HG02763 (cell line): ENCODE data around the gene ADRA1B.

Experiments used
- ATAC-seq: cut with Tn5 transposase; IDR thresholded peaks from one replicate; pipeline ENCODE4 v1.9.1; 2021; ENCODE audit warnings: mild to moderate bottlenecking, moderate library complexity; ENCODE audit not compliant: unreplicated experiment

Gene ADRA1B

GRCh38 chr5:159901308-159901707 lies 15.0 kb upstream of the ADRA1B start:
- ATAC-seq: no peak

GRCh38 chr5:159901772-159902171 lies 14.5 kb upstream of the ADRA1B start:
- ATAC-seq: no peak

GRCh38 chr5:159902444-159903121 lies 13.7 kb upstream of the ADRA1B start:
- ATAC-seq: no peak

- no peak for ATAC-seq
Measured at GRCh38 chr5:159903131-159903530, 13.2 kb upstream of the ADRA1B start.

- no peak for ATAC-seq
Measured at GRCh38 chr5:159904874-159905273, 11.4 kb upstream of the ADRA1B start.

DNA sequence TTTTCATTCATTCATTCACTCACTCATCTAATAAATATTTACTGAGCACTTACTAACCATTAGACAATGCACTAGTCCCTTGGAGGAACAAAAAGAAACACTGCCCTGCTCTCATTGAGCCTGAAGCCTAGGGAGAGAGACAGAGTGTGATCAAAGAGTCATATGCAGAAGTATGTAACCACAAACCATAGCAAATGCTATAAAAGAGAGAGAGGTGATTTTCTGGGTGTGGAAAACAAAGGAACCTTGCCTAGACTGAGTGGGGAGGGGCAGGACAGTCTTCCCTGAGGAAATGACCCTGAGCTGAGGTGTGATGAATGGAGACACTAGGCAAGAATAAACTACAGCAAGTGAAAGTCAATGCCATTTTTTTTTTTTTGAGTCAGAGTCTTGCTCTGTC lies 10.8 kb upstream of the ADRA1B start:
- ATAC-seq: no peak

GRCh38 chr5:159906463-159906862 lies 9.8 kb upstream of the ADRA1B start:
- ATAC-seq: no peak

DNA sequence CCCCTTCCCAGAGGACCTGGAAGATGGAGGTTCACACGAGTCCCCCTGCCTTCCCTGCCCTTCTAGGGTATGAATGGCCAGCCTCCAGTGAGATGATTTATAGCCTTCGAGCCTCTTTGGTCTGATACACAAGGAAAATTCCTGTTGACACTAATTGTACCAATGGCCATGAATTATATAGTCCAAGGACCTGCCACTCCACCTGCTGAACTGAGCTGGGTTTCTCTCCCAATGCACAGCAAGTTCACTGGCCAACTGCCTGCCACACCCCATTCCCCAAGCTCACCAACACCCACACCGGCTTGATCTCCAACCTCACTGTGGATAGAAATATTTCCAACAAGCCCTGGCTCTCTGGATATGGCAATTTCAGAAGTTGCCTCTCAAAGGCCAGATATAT lies 9.3 kb upstream of the ADRA1B start:
- ATAC-seq: no peak

- no peak for ATAC-seq
Measured at GRCh38 chr5:159907689-159908590, 8.3 kb upstream of the ADRA1B start.

- ATAC-seq: no peak
Measured at GRCh38 chr5:159908591-159908940, 7.7 kb upstream of the ADRA1B start.

DNA sequence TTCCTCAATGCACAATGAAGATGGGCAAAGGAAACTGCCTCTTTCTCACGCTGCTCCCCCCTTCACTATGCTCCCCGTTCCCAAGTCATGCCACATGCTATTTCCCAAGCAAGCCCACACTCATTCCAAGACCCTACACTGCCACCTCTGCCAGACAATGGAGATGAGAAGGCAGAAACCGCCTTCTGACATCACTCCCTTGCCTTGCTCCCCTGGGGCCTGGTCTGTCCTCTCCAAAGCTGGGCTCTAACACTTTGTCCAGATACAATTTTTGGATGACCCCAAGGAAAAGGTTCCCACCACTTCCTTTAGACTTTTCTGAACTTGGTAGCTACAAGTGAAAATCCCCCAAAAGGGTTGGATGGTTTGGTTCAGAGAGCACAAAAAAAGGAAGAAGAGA lies 7.2 kb upstream of the ADRA1B start:
- ATAC-seq: no peak

DNA sequence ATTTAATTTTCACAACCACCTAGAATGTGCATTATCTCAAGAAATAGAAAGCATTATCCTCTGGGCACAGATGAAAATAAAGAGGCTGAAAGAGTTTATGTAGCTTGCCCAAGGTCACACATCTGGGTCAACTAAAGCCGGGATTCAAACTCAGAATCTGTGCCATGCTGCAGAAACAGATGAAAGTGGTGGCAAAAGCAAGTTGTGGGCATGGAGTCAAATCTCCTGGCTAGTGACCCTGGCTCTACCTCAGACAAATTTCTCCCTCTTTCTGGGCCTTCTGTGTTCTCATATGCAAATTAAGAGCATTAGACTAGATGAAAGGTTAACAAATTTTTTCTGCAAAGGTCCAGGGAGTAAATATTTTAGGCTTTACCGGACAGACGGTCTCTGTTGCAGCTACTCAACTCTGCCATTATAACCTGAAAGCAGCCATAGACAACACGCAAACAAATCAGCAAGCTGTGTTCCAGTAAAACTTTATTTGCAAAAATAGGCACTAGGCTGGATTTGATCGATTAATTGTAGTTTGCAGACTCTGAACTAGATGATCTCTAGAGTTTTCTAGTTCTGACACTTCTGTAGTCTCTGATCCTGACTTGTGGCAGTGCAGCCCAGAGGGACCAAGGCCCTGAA lies 6.0 kb upstream of the ADRA1B start:
- ATAC-seq: no peak

DNA sequence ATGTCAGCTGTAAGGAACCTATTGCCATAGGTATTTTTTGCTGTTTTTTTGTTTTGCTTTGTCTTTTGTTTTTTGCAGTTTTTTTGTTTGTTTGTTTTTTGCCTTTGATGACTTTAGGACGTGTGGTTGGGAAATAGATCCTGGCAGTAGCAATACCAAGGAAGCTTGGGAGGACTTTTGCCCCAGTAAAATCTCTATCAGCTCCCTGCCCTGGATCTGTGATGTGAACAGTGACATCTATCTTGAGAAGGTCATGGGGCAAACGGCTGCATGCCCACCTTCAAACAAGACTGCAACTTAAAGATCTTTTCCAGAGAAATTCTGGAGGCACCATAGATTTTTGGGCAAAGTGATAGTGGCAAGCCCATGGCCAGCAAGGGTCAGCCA lies 5.4 kb upstream of the ADRA1B start:
- no peak for ATAC-seq

GRCh38 chr5:159911349-159911748 lies 4.9 kb upstream of the ADRA1B start:
- no peak for ATAC-seq

DNA sequence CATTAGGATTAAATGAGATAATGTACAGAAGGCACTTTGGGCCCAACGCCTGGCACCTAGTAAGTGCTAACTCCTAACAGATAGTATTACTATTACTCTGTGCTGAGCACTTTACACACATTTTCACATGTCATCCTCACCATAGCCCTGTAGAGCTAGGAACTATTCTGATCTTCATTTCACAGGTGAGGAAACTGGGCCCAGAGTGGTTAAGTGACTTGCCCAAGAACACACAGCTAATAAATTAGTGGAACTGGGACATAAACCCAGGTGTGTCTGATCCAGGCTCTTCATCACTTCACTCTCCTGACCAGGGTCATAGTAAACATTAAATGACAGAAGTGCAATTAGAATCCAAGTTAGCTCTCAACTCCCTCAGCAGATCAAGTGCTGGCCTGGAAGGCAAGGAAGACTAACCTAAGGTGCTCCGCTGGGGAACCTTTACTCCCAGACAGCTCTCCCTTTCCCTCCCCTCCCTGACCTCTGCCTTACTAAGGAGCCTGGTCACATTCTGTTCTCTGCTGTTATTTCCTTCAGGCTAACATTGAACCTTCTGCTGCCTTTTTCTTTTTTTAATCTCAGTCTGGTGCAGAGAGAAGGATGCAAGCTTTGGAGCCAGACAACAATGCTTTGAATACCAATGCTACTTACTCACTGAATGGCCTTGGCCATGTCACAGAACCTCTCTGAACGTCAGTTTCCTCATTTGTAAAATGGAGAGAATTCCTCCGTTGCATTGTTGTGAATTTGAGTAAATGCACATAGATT lies 4.1 kb upstream of the ADRA1B start:
- no peak for ATAC-seq

GRCh38 chr5:159913048-159913447 lies 3.2 kb upstream of the ADRA1B start:
- ATAC-seq: no peak

- no peak for ATAC-seq
Measured at GRCh38 chr5:159913501-159913900, 2.8 kb upstream of the ADRA1B start.

- ATAC-seq: no peak
Measured at GRCh38 chr5:159916841-159917761, 819 bp downstream of the ADRA1B start.

GRCh38 chr5:159917994-159918393 lies 1.7 kb downstream of the ADRA1B start:
- ATAC-seq: no peak

DNA sequence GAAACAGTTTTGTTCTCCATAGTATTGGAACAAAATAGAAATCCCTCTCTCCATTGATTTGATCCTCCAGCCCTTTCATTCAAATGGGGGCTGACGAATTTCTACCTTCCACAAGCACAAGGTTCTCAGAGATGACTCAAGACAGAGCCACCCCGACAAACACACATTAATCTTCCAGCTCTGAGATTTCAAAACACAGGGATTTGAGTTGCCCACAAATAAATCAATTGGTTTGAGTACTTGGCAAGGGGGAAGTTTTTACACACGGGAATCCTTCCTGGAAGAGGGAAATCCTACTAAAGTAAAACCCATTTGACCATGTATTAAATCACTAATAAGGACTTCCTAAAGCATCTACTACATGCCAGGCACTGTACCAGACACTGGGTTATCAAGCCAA lies 5.4 kb downstream of the ADRA1B start:
- ATAC-seq: no peak
